Testis (tissue), 2 donors: Measurements from ENCODE around the gene NRXN3.

Experiments
- POLR2A ChIP-seq: fragments of 450-650 bp; IDR thresholded peaks from one replicate; pipeline ENCODE4 v1.6.1; 2017; ENCODE audit warnings: antibody characterized with exemption, mild to moderate bottlenecking, moderate library complexity
- TF ChIP-seq, protein P1 (sequence below), 3 experiments: fragments of 450-650 bp in 2 of 3; fragments of 200-600 bp in 1 of 3; sonication (generic) in 1 of 3; IDR thresholded peaks; one replicate each; pipeline ENCODE4 v1.5.1; 2016 to 2019; ENCODE audit warnings: antibody characterized with exemption in 3 of 3, mild to moderate bottlenecking in 2 of 3, moderate library complexity in 1 of 3

- no peak for TF ChIP-seq POLR2A
- TF ChIP-seq, protein P1, sequence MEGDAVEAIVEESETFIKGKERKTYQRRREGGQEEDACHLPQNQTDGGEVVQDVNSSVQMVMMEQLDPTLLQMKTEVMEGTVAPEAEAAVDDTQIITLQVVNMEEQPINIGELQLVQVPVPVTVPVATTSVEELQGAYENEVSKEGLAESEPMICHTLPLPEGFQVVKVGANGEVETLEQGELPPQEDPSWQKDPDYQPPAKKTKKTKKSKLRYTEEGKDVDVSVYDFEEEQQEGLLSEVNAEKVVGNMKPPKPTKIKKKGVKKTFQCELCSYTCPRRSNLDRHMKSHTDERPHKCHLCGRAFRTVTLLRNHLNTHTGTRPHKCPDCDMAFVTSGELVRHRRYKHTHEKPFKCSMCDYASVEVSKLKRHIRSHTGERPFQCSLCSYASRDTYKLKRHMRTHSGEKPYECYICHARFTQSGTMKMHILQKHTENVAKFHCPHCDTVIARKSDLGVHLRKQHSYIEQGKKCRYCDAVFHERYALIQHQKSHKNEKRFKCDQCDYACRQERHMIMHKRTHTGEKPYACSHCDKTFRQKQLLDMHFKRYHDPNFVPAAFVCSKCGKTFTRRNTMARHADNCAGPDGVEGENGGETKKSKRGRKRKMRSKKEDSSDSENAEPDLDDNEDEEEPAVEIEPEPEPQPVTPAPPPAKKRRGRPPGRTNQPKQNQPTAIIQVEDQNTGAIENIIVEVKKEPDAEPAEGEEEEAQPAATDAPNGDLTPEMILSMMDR (IDR thresholded peaks at IDR 0.05) = no peak
Observed at GRCh38 chr14:78566859-78567172, 396.6 kb downstream of the NRXN3 start.
